GM20000 (cell line): ENCODE data around the gene SEPTIN11.

Source experiments
- DNase-seq: peaks from one replicate; pipeline ENCODE4 v3.0.0; 2012; ENCODE audit warnings: low spot score
- CTCF ChIP-seq: IDR thresholded peaks from 2 replicates; pipeline ENCODE4 v1.5.1; 2012; ENCODE audit warnings: mild to moderate bottlenecking, control low read depth; ENCODE audit errors: extremely low read depth, missing control alignments

SEPTIN11 gene

GRCh38 chr4:76926841-76927240 is 22.7 kb upstream of the SEPTIN11 start:
- no peak for DNase-seq
- TF ChIP-seq CTCF: no peak

- TF ChIP-seq CTCF: no peak
- DNase-seq: no peak
Measured at GRCh38 chr4:76930685-76931084, 18.9 kb upstream of the SEPTIN11 start.

GRCh38 chr4:76931087-76931486 is 18.5 kb upstream of the SEPTIN11 start:
- DNase-seq: no peak
- TF ChIP-seq CTCF: no peak

GRCh38 chr4:76931576-76932276 is 17.8 kb upstream of the SEPTIN11 start:
- no peak for TF ChIP-seq CTCF
- DNase-seq: no peak

GRCh38 chr4:76939184-76939583 is 10.4 kb upstream of the SEPTIN11 start:
- TF ChIP-seq CTCF: no peak
- no peak for DNase-seq

GRCh38 chr4:76943129-76943620 is 6.4 kb upstream of the SEPTIN11 start:
- no peak for TF ChIP-seq CTCF
- no peak for DNase-seq

GRCh38 chr4:76943790-76944189 is 5.8 kb upstream of the SEPTIN11 start:
- TF ChIP-seq CTCF: no peak
- DNase-seq: no peak
